Fibroblast of mammary gland (primary cell): Measurements from ENCODE around the gene P4HTM.

Experiments
- DNase-seq: peaks from one replicate; pipeline ENCODE4 v3.0.0-alpha.2; 2010; ENCODE audit warnings: low read depth
- H3K4me3 ChIP-seq: 2 replicates; pipeline ENCODE4 v1.5.1; 2011; ENCODE audit warnings: low read depth, mild to moderate bottlenecking, low read length, moderate library complexity; ENCODE audit not compliant: control insufficient read depth
- TF ChIP-seq, protein P1 (sequence below): conservative IDR thresholded peaks from 2 replicates; pipeline ENCODE4 v1.5.1; 2011; ENCODE audit warnings: low read depth, low read length, inconsistent platforms; ENCODE audit not compliant: control insufficient read depth, insufficient read depth

The P4HTM gene

DNA sequence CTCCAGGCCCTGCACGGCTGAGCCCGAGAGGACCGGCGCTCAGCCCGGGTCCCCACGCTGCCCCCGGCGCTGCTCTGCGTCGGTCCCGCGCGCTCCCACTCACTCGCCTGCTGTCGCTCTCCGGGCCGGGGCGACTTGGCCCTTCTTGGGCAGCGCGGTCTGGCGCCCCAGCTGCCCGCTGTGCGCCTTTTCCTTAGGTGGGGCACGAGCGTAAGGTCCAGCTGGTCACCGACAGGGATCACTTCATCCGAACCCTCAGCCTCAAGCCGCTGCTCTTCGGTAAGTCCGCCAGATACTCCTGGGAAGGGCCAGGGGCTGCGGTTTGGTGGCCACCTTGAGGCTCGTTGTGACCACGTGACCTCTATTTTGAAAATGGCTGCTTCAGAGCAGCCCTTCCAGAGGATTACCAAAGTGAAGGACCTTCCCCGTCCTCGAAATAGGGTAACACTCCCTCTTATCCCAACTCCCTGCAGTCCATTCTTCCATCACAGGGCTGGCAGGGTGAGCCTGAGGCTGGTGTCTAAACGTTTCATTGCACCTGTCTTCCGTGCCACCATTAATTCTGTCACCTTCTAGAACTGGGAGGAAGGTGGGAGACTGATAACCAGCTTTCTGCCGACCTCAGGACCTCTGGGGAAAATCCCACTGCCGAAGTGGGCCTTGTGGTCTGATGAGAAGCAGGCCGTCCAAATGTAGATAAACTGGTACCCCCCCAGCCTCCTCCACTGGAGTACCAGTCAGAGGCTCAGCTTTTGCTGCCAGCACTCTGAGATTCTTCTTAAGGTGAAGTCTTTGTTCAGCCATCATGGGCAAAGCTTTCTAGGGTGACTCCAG lies 812 bp downstream of the P4HTM start:
- no peak for DNase-seq
- TF ChIP-seq, protein P1, sequence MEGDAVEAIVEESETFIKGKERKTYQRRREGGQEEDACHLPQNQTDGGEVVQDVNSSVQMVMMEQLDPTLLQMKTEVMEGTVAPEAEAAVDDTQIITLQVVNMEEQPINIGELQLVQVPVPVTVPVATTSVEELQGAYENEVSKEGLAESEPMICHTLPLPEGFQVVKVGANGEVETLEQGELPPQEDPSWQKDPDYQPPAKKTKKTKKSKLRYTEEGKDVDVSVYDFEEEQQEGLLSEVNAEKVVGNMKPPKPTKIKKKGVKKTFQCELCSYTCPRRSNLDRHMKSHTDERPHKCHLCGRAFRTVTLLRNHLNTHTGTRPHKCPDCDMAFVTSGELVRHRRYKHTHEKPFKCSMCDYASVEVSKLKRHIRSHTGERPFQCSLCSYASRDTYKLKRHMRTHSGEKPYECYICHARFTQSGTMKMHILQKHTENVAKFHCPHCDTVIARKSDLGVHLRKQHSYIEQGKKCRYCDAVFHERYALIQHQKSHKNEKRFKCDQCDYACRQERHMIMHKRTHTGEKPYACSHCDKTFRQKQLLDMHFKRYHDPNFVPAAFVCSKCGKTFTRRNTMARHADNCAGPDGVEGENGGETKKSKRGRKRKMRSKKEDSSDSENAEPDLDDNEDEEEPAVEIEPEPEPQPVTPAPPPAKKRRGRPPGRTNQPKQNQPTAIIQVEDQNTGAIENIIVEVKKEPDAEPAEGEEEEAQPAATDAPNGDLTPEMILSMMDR: no peak
- H3K4me3 ChIP-seq: peak overlapping the region; percentile 69

DNA sequence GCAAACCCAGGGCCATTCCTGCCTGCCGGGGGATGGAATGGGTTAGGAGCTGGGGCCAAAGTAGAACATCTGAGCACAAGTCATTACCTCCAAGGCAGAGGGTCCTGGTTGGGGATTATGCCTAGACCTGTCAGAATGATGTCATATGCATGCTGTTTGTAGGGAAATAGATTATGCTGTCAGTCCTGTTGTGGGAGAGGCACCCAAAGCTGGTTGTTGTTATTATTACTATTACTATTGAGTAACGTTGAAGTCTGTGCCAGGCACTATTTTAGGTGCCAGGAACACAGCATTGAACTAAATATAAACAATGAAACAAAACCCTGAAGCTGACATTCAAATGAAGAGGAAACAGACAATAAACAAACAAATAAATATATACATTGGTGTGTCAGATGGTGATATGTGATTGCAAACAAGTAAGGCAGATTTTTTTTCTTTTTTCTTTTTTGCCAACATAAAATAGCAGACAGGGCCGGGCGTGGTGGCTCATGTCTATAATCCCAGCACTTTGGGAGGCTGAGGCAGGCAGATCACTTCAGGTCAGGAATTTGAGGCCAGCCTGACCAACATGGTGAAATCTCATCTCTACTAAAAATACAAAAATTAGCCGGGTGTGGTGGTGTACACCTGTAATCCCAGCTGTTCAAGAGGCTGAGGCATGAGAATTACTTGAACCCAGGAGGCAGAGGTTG lies 2.0 kb downstream of the P4HTM start:
- no peak for DNase-seq
- TF ChIP-seq, protein P1: no peak
- peak overlapping the region; percentile 69 for H3K4me3 ChIP-seq

- TF ChIP-seq, protein P1: no peak
- no peak overlapping the region for H3K4me3 ChIP-seq
- DNase-seq: no peak
These were observed 3.8 kb downstream of the P4HTM start for GRCh38 chr3:48993834-48994233.

- DNase-seq: no peak
- no peak overlapping the region for H3K4me3 ChIP-seq
- TF ChIP-seq, protein P1: no peak
These were observed 6.6 kb downstream of the P4HTM start for GRCh38 chr3:48996640-48997039.

- TF ChIP-seq, protein P1: no peak
- no peak overlapping the region for H3K4me3 ChIP-seq
- no peak for DNase-seq
These were observed 7.1 kb downstream of the P4HTM start for GRCh38 chr3:48997102-48997635.

DNA sequence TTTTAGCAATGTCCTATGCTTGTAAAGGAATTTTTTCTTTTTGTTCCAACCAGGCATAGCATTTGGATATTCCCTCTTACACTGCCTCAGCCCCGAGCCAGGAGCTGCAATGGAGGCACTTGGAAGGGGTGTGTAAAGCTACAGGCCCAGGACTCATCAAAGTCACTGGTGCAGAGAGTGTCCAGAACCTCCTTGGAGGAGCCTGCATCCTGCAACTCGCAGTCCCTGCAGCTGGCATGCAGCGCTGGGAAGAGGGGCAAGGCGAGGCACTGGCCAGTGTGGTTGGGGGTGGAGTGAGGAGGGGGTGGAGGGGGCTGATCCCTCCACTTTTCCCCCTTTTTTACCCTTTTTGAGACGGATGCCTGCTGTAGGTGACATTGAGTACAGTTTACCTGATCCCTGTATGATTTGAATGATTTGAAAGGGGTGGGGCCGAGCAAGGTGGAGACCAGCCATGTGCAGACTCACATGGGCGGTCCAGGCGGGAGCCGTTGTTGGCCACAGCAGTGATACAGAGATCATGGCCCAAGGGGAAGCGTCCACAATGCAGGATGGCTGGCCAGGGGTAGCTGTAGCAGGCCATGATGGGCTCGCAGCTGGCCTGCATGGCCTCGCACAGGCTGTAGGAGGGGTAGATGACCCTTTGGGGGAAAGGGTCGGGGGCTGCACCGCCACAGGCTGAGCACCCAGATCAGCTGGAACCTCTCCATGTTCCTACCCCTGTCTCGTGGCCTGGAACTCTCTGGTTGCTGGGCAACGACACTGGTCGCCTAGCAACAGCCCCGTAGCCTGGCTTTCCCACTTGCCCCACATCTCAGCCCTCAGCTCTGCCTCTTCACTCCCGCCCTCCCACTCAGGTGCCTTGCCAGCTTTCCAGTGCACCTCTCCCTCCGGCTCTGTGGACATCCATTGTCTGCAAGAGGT lies 7.9 kb downstream of the P4HTM start:
- no peak overlapping the region for H3K4me3 ChIP-seq
- TF ChIP-seq, protein P1: no peak
- no peak for DNase-seq
